ENCODE data around the gene NLRP7.
"Not testable (repeated sequence)": the region's sequence is repeated elsewhere in the genome, so short reads cannot be mapped to it uniquely, and the experiment has no call there.

Gene NLRP7

GRCh38 chr19:54919646-54920563, 27.4 kb downstream of the NLRP7 start:
- DNase-seq (ENCODE audit: low read depth) = not testable (repeated sequence)

GRCh38 chr19:54918499-54918898, 28.8 kb downstream of the NLRP7 start:
- no peak for DNase-seq (ENCODE audit: low read depth)

- DNase-seq (ENCODE audit: low read depth) = no peak
Measured at GRCh38 chr19:54916822-54917221, 30.5 kb downstream of the NLRP7 start.

- DNase-seq (ENCODE audit: low read depth) = not testable (repeated sequence)
Measured at GRCh38 chr19:54907899-54908298, 39.4 kb downstream of the NLRP7 start.

GRCh38 chr19:54906819-54907218, 40.5 kb downstream of the NLRP7 start:
- no peak for DNase-seq (ENCODE audit: low read depth)

- no peak for DNase-seq (ENCODE audit: low read depth)
Measured at GRCh38 chr19:54905803-54906511, 41.4 kb downstream of the NLRP7 start, which contains the start of gene NCR1. Gene NCR1, plus strand, starts transcription at chr19:54906148. Its CDS starts 40 bp downstream, at chr19:54906188.

GRCh38 chr19:54905421-54905802, 41.9 kb downstream of the NLRP7 start:
- DNase-seq (ENCODE audit: low read depth) = no peak

GRCh38 chr19:54904261-54904660, 43.1 kb downstream of the NLRP7 start:
- DNase-seq (ENCODE audit: low read depth) = not testable (repeated sequence)

- no peak for DNase-seq (ENCODE audit: low read depth)
Measured at GRCh38 chr19:54903303-54903702, 44.0 kb downstream of the NLRP7 start.

- DNase-seq (ENCODE audit: low read depth) = no peak
Measured at GRCh38 chr19:54902061-54902460, 45.3 kb downstream of the NLRP7 start.

- not testable (repeated sequence) for DNase-seq (ENCODE audit: low read depth)
Measured at GRCh38 chr19:54901153-54901552, 46.2 kb downstream of the NLRP7 start.

- not testable (repeated sequence) for DNase-seq (ENCODE audit: low read depth)
Measured at GRCh38 chr19:54899646-54900045, 47.7 kb downstream of the NLRP7 start.

- not testable (repeated sequence) for DNase-seq (ENCODE audit: low read depth)
Measured at GRCh38 chr19:54898685-54899084, 48.6 kb downstream of the NLRP7 start.

GRCh38 chr19:54896036-54896435, 51.3 kb downstream of the NLRP7 start:
- DNase-seq (ENCODE audit: low read depth) = no peak

GRCh38 chr19:54894106-54894505, 53.2 kb downstream of the NLRP7 start:
- DNase-seq (ENCODE audit: low read depth) = not testable (repeated sequence)

GRCh38 chr19:54893406-54893805, 53.9 kb downstream of the NLRP7 start:
- DNase-seq (ENCODE audit: low read depth) = no peak

GRCh38 chr19:54889566-54889965, 57.8 kb downstream of the NLRP7 start:
- DNase-seq (ENCODE audit: low read depth) = no peak

GRCh38 chr19:54888239-54888638, 59.1 kb downstream of the NLRP7 start:
- DNase-seq (ENCODE audit: low read depth) = no peak

GRCh38 chr19:54883228-54883627, 64.1 kb downstream of the NLRP7 start:
- no peak for DNase-seq (ENCODE audit: low read depth)

GRCh38 chr19:54882758-54883157, 64.6 kb downstream of the NLRP7 start:
- DNase-seq (ENCODE audit: low read depth) = no peak

- DNase-seq (ENCODE audit: low read depth) = no peak
Measured at GRCh38 chr19:54881884-54882283, 65.4 kb downstream of the NLRP7 start.

GRCh38 chr19:54877471-54877870, 69.9 kb downstream of the NLRP7 start:
- DNase-seq (ENCODE audit: low read depth) = no peak

GRCh38 chr19:54875506-54875905, 71.8 kb downstream of the NLRP7 start:
- DNase-seq (ENCODE audit: low read depth) = no peak

Data from HS-27A (cell line).